ENCODE data around the gene CD79A. TPM values are rescaled to one million over a fixed set of nuclear protein-coding genes. Genes with fewer than 3 reads are reported as not detected.

CD79A gene
- total RNA-seq, 4 donors from 2014 or later = 2.3 to 33.0 (median 8.2) TPM; not detected in 1

DNA sequence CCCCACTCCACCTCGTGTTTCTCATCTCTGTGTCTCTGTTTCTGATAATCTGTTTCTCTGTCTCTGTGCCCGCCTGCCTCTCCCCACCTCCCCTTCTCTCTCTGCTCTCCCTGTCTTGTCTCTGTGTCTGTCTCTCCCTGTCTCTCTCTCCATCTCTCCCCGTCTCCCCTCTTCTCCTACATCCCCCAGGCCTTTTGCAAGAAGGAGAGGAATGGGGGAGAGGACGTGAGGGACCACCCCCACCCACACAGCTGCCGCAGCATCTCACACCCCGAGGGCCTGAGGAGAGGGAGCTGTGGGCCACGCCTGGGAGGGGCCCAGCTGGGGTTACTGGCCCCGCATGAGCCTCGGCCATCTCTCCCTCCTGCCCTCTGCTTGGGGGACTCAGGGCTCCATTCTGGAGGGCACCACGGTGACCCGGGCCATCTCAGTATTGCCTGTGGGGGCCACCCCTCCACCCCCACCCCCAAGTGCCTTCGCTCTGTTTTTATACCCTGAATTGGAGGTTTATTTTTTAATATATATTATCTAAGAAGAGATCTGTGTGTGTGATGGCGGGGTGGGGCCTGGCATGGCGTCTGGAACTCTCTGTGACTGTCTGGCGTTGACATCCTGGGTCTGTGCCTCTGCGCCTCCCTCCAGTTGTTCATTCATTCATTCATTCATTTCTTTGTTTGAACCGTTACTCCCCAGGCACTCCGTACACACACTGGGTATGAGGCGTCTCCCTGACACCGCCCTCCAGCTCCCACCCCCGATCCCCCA is 30.0 kb downstream of the CD79A start:
- intact Hi-C loops (cut with DNase I; ENCODE audit: low total_unique reads) (no loop called here), in situ Hi-C loops (cut with MboI; ENCODE audit: low pct_ligation_motif_present in 1 of 4, low pct_unique_long_range_greater_than_20kb in 1 of 4, low sequenced_read_pairs in 3 of 4) (no loop called here)
- 73 to 81% methylated on average over 7 to 21 of the region's 21 CpGs for WGBS, 2 donors (ENCODE audit: low coverage in 1 of 2)
- no peak overlapping the region for H3K27ac ChIP-seq
- TF ChIP-seq, protein P1, sequence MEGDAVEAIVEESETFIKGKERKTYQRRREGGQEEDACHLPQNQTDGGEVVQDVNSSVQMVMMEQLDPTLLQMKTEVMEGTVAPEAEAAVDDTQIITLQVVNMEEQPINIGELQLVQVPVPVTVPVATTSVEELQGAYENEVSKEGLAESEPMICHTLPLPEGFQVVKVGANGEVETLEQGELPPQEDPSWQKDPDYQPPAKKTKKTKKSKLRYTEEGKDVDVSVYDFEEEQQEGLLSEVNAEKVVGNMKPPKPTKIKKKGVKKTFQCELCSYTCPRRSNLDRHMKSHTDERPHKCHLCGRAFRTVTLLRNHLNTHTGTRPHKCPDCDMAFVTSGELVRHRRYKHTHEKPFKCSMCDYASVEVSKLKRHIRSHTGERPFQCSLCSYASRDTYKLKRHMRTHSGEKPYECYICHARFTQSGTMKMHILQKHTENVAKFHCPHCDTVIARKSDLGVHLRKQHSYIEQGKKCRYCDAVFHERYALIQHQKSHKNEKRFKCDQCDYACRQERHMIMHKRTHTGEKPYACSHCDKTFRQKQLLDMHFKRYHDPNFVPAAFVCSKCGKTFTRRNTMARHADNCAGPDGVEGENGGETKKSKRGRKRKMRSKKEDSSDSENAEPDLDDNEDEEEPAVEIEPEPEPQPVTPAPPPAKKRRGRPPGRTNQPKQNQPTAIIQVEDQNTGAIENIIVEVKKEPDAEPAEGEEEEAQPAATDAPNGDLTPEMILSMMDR (IDR thresholded peaks at IDR 0.05) = no peak
- no peak for TF ChIP-seq POLR2A (IDR thresholded peaks at IDR 0.05)
- TF ChIP-seq EP300 (IDR thresholded peaks at IDR 0.05; ENCODE audit: low read depth) = no peak
- no peak for TF ChIP-seq POLR2AphosphoS5 (IDR thresholded peaks at IDR 0.05)
- DNase-seq = no peak
- H3K9me3 ChIP-seq = no peaks in the 10 kb centered on the region
- no peak overlapping the region for H3K4me3 ChIP-seq
- H3K36me3 ChIP-seq = peaks cover 0 to 30% (median 13%) of the 10 kb centered on the region in 4 donors
- peaks cover 13% of the 10 kb centered on the region for H3K27me3 ChIP-seq
- peaks cover 0 to 21% (median 16%) of the 10 kb centered on the region in 4 donors for H3K4me1 ChIP-seq

DNA sequence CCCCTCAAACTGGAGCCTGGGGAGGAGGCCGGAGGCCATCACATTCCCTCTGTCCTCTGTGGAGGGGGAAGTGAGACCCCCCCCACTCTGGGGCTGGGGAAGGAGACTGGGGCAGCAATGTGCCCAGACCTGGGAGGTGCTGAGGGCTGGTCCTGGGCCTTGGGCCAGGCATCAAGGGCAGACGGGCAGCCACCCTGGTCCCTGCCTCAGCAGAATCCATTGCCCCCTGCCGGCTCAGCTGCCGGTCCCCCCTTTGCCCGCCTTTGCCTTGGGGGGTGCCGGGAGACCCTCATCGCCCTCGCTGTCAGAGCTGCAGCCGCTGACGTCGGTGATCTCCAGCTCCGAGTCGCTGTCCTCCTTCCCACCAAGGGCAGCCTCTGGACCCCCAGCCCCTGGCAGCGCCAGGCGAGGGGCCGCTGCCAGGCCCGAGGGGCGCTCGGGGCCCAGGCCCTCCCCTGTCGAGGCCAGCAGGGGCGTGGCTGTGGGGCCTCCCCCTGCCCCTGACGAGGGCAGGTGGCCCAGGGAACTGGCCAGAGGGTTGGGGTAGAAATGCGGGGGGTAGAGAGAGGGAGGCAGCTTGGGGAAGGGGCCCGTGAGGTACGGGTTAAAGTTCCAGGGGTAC is 31.0 kb downstream of the CD79A start:
- intact Hi-C loops (cut with DNase I; ENCODE audit: low total_unique reads) = no loop called here
- no peaks in the 10 kb centered on the region for H3K9me3 ChIP-seq
- 84 to 100% methylated on average over 1 to 25 of the region's 25 CpGs for WGBS, 2 donors (ENCODE audit: low coverage in 1 of 2)
- TF ChIP-seq POLR2A (IDR thresholded peaks at IDR 0.05) = no peak
- TF ChIP-seq POLR2AphosphoS5 (IDR thresholded peaks at IDR 0.05) = no peak
- TF ChIP-seq, protein P1 (IDR thresholded peaks at IDR 0.05) = no peak
- no peak for TF ChIP-seq EP300 (IDR thresholded peaks at IDR 0.05; ENCODE audit: low read depth)
- in situ Hi-C loops (cut with MboI; ENCODE audit: low pct_ligation_motif_present in 1 of 4, low pct_unique_long_range_greater_than_20kb in 1 of 4, low sequenced_read_pairs in 3 of 4) = no loop called here
- H3K4me1 ChIP-seq = peaks cover 0 to 26% (median 22%) of the 10 kb centered on the region in 4 donors
- DNase-seq = no peak
- no peak overlapping the region for H3K27ac ChIP-seq
- no peak overlapping the region for H3K4me3 ChIP-seq
- H3K36me3 ChIP-seq = peaks cover 0 to 20% (median 8%) of the 10 kb centered on the region in 4 donors
- peaks cover 23% of the 10 kb centered on the region for H3K27me3 ChIP-seq

DNA sequence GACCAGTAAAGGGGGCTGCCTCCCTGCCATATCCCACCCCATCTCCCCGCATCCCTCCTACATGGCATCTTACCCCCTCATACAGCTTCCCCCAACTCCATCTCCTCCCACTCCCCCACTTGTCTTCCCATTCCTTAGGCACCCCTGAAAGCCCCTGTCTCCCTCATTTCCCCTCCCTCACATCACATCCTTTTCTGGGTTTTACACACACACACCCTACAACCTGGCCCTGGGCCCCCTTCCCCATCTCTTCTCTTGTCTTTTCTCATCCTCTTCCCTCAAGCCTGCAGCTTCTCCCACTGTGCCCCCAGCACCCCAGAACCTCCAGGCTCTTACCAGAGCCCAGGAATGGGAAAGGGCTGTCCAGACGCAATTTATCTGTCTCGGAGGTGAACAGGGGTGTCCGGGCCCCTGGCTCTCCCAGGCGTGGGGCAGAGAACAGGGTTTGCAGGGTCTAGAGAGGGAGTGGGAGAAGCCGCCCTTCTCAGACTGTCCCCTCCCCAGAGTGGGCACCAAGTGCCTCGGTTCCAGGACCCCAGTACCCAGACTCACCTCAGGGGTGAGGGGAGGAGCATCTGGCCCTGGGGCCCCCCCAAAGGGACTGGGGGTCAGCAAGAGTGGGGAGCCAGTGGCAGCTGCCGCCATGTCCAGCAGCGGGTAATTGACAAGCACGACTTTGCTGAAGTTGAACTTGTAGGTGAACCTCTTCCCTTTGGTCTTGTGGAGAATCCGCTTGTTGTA is 31.8 kb downstream of the CD79A start:
- DNase-seq = no peak
- peaks cover 0 to 14% (median 6%) of the 10 kb centered on the region in 4 donors for H3K36me3 ChIP-seq
- H3K4me3 ChIP-seq = no peak overlapping the region
- TF ChIP-seq, protein P1 (IDR thresholded peaks at IDR 0.05) = no peak
- TF ChIP-seq POLR2AphosphoS5 (IDR thresholded peaks at IDR 0.05) (no peak), EP300 (IDR thresholded peaks at IDR 0.05; ENCODE audit: low read depth) (no peak), POLR2A (IDR thresholded peaks at IDR 0.05) (no peak)
- H3K4me1 ChIP-seq = peaks cover 0 to 24% (median 20%) of the 10 kb centered on the region in 4 donors
- peaks cover 31% of the 10 kb centered on the region for H3K27me3 ChIP-seq
- in situ Hi-C loops (cut with MboI; ENCODE audit: low pct_ligation_motif_present in 1 of 4, low pct_unique_long_range_greater_than_20kb in 1 of 4, low sequenced_read_pairs in 3 of 4) = no loop called here
- no peak overlapping the region for H3K27ac ChIP-seq
- 60 to 90% methylated on average over 3 to 11 of the region's 11 CpGs for WGBS, 2 donors (ENCODE audit: low coverage in 1 of 2)
- intact Hi-C loops (cut with DNase I; ENCODE audit: low total_unique reads) = no loop called here
- H3K9me3 ChIP-seq = no peaks in the 10 kb centered on the region

DNA sequence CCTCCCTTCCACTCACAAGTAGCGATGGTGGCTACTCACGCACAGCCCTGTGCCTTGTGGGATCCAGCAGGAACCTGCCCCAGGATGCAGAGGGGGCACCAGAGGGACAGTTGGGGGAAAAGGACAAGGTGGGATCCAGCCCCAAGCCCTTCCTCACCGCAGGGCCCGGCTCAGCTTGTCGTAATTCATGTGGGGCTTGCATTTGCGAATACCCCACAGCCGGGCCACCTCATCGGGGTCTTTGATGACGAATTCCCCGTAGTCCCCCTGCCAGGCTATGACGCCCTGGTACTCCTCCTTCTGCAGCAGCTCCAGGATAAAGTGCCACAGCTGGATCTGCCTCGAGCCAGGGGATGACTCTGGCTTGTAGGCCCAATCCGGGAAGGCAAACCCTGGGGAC is 32.6 kb downstream of the CD79A start:
- Histone ChIP-seq H3K9me3 (no peaks in the 10 kb centered on the region), H3K36me3 (peaks cover 0 to 11% (median 5%) of the 10 kb centered on the region in 4 donors), H3K4me3 (no peak overlapping the region), H3K27ac (no peak overlapping the region), H3K27me3 (peaks cover 35% of the 10 kb centered on the region), H3K4me1 (peaks cover 0 to 20% (median 17%) of the 10 kb centered on the region in 4 donors)
- intact Hi-C loops (cut with DNase I; ENCODE audit: low total_unique reads) = no loop called here
- no peak for DNase-seq
- in situ Hi-C loops (cut with MboI; ENCODE audit: low pct_ligation_motif_present in 1 of 4, low pct_unique_long_range_greater_than_20kb in 1 of 4, low sequenced_read_pairs in 3 of 4) = no loop called here
- WGBS, 2 donors (ENCODE audit: low coverage in 1 of 2) = 73% methylated on average over 12 of the region's 13 CpGs; no CpG with 5 or more reads in 1 of the 2 donors
- TF ChIP-seq POLR2AphosphoS5 (IDR thresholded peaks at IDR 0.05) = no peak
- TF ChIP-seq, protein P1 (IDR thresholded peaks at IDR 0.05) = no peak
- no peak for TF ChIP-seq POLR2A (IDR thresholded peaks at IDR 0.05)
- no peak for TF ChIP-seq EP300 (IDR thresholded peaks at IDR 0.05; ENCODE audit: low read depth)
